Measurements from ENCODE around the gene EML1.

The EML1 gene

DNA sequence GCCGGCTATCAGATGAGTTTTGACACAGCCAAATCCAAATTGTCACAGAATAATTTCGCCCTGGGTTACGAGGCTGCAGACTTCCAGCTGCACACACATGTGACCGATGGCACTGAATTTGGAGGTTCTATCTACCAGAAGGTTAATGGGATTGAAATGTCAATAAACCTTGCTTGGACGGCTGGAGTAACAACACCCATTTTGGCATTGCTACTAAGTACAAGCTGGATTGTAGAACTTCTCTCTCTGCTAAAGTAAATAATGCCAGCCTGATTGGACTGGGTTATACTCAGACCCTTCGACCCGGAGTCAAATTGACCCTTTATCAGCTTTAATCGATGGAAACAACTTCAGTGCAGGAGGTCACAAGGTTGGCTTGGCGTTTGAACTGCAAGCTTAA is 171.8 kb downstream of the EML1 start:
- no peak overlapping the region for H3K4me3 ChIP-seq (ENCODE audit: low read depth, low read length)
- TF ChIP-seq, protein P1, sequence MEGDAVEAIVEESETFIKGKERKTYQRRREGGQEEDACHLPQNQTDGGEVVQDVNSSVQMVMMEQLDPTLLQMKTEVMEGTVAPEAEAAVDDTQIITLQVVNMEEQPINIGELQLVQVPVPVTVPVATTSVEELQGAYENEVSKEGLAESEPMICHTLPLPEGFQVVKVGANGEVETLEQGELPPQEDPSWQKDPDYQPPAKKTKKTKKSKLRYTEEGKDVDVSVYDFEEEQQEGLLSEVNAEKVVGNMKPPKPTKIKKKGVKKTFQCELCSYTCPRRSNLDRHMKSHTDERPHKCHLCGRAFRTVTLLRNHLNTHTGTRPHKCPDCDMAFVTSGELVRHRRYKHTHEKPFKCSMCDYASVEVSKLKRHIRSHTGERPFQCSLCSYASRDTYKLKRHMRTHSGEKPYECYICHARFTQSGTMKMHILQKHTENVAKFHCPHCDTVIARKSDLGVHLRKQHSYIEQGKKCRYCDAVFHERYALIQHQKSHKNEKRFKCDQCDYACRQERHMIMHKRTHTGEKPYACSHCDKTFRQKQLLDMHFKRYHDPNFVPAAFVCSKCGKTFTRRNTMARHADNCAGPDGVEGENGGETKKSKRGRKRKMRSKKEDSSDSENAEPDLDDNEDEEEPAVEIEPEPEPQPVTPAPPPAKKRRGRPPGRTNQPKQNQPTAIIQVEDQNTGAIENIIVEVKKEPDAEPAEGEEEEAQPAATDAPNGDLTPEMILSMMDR (IDR thresholded peaks at IDR 0.05; ENCODE audit: low read depth, low read length): no peak

DNA sequence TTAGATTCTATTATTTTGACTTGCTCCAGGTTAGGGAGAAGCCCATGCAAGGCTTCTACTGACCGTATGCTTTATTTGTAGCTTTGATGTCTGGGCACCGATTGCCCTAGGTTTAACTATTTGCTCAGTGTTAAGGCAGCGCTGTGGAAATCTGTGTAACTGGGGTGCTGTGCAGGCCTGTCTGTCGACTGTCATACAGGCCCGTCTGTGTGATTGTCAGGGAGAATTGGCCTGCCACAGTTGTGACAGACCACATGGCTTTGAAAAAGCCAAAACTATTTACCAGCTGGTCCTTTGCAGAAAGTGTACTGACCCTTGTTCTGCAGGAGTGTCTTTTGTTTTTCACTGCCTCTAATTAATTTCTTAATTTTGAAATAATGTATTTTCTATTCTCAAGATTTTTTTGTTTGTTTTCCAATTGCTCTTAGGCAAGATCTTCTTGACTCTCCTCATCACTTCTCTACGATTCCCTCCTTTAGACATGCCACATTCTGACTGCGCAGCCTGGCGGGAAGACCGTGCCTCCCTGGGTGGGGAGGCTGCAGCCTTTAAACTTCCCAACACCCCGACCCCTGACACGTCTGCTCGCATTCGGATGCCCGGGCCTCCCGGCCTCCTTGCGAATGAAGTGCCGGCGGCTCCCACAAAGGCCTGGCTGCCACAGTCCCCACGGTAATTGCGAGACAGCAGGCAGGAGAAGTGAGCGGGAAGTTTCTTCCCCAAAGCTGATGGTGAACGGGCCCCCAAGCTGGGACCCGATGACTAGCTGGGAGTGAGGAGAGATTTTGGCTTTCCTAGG is 173.0 kb downstream of the EML1 start:
- no peak overlapping the region for H3K4me3 ChIP-seq (ENCODE audit: low read depth, low read length)
- TF ChIP-seq, protein P1 (IDR thresholded peaks at IDR 0.05; ENCODE audit: low read depth, low read length): no peak

DNA sequence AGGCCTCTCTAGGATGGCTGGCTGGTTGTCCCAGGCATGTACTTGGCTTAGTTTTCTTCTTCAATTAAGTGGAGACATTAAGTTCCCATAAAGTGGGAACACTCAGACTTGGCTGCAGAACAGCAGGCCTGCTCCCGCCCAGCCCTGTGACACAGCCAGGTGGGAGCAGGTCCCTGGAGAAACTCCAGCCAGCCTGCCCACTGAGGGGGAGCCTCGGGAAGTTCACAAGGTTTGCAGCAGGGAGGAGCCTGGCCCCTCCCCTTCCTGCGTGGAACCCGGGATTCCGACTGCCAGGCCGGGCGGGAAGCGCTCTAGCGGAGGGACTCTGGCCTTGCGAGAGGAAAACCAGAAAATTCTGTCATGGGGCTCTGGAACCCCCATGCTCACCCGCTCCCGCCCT is 173.7 kb downstream of the EML1 start:
- no peak overlapping the region for H3K4me3 ChIP-seq (ENCODE audit: low read depth, low read length)
- TF ChIP-seq, protein P1 (IDR thresholded peaks at IDR 0.05; ENCODE audit: low read depth, low read length): no peak

DNA sequence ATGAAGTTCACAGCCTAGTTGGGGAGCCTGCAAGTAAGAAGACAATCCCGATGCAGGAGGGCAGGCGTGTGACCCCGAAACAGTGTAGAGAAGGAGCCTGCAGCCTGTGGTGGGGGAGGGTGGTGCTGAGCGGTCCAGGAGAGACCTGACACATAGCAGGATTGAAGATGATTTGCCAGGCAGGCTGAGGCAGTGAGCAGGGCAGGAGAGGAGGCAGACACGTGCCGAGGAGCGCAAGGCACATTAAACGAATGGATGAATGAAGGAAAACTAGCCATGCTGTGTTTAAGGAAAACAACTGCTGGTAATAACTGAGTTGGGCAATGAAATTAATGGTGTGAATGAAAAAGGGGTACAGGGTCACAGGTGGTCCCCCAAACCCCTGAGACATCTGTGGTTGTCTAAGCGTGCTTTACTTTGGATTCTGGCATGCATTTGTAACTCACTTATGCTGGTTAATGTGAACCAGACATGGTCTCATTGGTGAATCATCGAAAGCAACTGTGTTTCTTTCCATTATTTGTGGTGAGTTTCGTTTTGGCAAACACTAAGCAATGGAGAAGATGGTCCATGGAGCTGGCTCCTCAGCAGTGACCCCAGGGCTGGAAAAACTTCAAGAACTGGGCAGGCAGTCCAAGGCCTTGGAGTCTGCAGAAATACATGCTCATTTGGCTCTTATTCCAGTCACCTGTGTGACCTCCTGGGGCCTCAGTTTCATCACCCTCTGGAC is 175.1 kb downstream of the EML1 start:
- TF ChIP-seq, protein P1 (IDR thresholded peaks at IDR 0.05; ENCODE audit: low read depth, low read length): no peak
- no peak overlapping the region for H3K4me3 ChIP-seq (ENCODE audit: low read depth, low read length)

DNA sequence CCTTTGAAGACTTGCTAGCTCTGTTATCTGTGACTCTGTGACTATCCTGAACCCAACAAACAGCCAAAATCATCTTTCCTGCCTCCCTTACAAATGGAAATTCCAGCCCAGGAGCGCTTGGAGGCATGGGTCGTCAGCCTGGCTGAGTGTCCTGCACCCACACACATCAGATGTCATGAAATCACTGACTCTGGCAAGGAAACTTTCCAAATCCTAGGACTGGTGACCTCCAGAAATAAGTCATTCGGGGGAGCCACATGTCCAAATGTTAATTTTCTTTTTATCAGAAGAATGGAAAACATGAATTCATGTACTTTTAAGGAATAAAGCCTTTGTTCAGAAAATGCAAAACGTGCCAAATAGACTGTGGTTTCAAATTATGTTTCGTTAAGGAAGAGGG is 175.7 kb downstream of the EML1 start:
- TF ChIP-seq, protein P1 (IDR thresholded peaks at IDR 0.05; ENCODE audit: low read depth, low read length): no peak
- H3K4me3 ChIP-seq (ENCODE audit: low read depth, low read length): no peak overlapping the region

DNA sequence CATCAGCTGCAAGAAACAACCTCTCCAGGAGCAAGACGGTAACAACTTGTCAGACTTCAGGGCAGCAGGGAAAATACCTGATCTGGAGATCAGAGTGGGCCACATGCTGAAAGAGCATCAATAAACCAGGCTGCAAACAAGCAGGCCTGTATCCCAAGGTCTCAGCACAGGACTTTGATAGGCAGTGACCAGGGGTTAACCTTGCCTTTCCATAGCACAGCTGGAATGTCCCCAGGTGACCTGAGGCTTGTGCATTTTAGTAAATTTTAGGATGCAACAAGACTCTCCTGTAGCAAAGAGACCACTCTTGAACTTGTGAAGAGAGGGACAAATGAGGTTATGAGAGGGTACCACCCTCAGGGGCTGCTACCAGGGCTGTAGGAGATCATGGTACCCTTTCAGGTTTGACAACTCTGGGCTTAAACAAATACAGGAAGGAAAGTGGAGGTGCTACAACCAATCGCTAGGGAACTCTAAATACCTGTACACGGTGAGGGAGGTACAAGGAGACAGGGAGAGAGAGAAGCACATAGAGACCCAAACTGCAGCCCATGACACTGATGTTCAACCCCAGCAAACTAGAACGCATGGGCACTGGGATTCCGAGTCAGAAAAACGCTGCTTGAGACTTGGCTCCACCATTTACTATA is 176.6 kb downstream of the EML1 start:
- TF ChIP-seq, protein P1 (IDR thresholded peaks at IDR 0.05; ENCODE audit: low read depth, low read length): no peak

More for the DNA sequence above, 176.6 kb downstream of the EML1 start:
- H3K4me3 ChIP-seq (ENCODE audit: low read depth, low read length): no peak overlapping the region

Data from WI38 (cell line).